Activated CD4-positive, alpha-beta T cell treated with anti-CD3 and anti-CD28 coated beads, Interleukin-2, Interleukin-6, amounts not matched to agents 100 ng/mL and 50 ng/mL, durations not matched to agents 16 hours and 8 hours (primary cell): ENCODE measurements around the gene EMD.

Source experiments
- DNase-seq: peaks from one replicate; pipeline ENCODE4 v3.0.0-alpha.2; 2020

The EMD gene

GRCh38 chrX:154355776-154356140, 23.3 kb upstream of the EMD start:
- no peak for DNase-seq

- no peak for DNase-seq
Observed at GRCh38 chrX:154356596-154356995, 22.5 kb upstream of the EMD start.

- DNase-seq = no peak
Observed at GRCh38 chrX:154357205-154357604, 21.9 kb upstream of the EMD start.

GRCh38 chrX:154358011-154358410, 21.1 kb upstream of the EMD start:
- DNase-seq = no peak

- no peak for DNase-seq
Observed at GRCh38 chrX:154358829-154359228, 20.3 kb upstream of the EMD start.

- no peak for DNase-seq
Observed at GRCh38 chrX:154359362-154360154, 19.5 kb upstream of the EMD start.

- no peak for DNase-seq
Observed at GRCh38 chrX:154360155-154360713, 18.9 kb upstream of the EMD start.

GRCh38 chrX:154362085-154362742, 16.9 kb upstream of the EMD start:
- DNase-seq = no peak

GRCh38 chrX:154363706-154364439, 15.2 kb upstream of the EMD start:
- DNase-seq = no peak

- DNase-seq = no peak
Observed at GRCh38 chrX:154365052-154365600, 14.0 kb upstream of the EMD start.

GRCh38 chrX:154365997-154366665, 13.0 kb upstream of the EMD start:
- DNase-seq = no peak

- no peak for DNase-seq
Observed at GRCh38 chrX:154366666-154367055, 12.4 kb upstream of the EMD start.

GRCh38 chrX:154367474-154368308, 11.4 kb upstream of the EMD start:
- no peak for DNase-seq

GRCh38 chrX:154368630-154369448, 10.3 kb upstream of the EMD start:
- peak; percentile 96 for DNase-seq

GRCh38 chrX:154369449-154370299, 9.4 kb upstream of the EMD start:
- peak; percentile 81 for DNase-seq

- DNase-seq = no peak
Observed at GRCh38 chrX:154370300-154371016, 8.6 kb upstream of the EMD start.

GRCh38 chrX:154371017-154371788, 7.9 kb upstream of the EMD start:
- peak; percentile 95 for DNase-seq

- DNase-seq = no peak
Observed at GRCh38 chrX:154371789-154372300, 7.2 kb upstream of the EMD start.
